ENCODE results near the gene TELO2.

Gene TELO2

DNA sequence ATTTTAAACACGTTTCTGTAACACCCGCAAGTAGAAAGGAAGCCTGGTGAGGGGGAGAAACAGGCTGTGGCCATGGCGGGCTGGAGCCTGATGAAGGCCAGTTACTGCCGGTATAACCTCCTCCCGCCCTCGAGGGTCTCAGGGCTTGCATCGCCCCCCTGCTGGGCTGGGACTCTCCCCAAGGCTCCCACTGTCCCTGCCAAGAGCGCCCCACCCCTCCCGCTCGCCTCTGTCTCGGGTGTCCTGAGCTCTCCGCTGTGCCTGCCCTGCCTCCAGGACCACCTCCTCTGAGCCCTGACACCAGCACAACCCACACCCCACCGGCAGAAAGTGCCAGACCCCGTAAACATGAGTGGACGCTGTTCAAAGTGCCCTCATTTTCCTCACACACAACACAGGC, 59.0 kb downstream of the TELO2 start:
- Histone ChIP-seq H4K8ac (ENCODE audit: low read length) (no peak overlapping the region), H3K18ac (ENCODE audit: low read depth in 1 of 2, low read length in 2 of 2) (no peak overlapping the region)

DNA sequence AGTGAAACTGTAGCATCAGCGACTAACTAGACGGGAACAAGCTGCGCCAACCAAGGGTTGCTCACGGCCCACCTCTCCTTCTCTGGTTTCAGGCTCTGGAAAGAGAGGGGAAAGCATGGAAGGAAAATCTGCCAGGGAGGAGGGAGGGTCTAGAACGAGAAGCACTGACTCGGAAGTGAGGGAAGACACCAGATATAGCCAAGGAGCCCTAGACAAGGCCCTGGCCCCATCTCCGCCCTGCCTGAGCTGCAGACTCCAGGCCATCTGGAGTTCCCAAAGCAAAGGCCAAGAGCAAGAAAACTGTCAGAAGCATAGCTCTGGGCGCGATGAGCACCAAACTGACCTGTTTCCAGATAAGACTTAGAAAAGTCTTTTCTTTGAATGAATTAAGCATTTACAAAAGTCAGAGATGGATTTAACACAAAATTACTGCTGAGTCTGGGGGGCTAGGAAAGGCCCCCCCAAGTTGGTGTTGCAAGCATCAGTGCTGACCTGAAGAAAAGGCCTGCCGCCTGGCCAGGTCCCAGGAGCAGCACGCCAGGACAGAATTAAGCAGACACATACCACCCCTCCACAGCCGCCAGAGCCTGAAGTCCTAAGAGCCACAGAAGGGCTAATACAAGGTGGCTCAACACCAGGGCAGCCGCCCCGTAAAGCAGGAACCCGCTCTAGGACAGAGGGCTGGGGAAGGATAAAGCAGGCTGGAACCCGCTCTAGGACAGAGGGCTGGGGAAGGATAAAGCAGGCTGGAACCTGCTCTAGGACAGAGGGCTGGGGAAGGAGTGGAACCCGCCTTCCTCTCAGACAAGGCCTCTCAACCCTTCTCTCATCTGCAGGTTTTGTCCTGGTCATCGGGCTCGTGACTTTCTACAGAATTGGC, 61.0 kb downstream of the TELO2 start:
- Histone ChIP-seq H3K9ac (ENCODE audit: low read length) (no peak overlapping the region), H4K91ac (ENCODE audit: low read length) (no peak overlapping the region), H2AK5ac (ENCODE audit: low read length, severe bottlenecking) (no peak overlapping the region), H2BK5ac (ENCODE audit: low read depth, low read length, poor library complexity, severe bottlenecking) (no peak overlapping the region), H4K8ac (ENCODE audit: low read length) (no peak overlapping the region), H3K4me1 (ENCODE audit: control insufficient read depth, insufficient read depth, low read depth, low read length) (no peaks in the 10 kb centered on the region), H3K9me3 (ENCODE audit: control insufficient read depth, low read length) (no peaks in the 10 kb centered on the region), H2BK12ac (ENCODE audit: low read length in 2 of 2) (no peak overlapping the region), H3K27me3 (ENCODE audit: control insufficient read depth in 1 of 2, insufficient read depth in 1 of 2, low read length in 2 of 2) (no peaks in the 10 kb centered on the region), H3K18ac (ENCODE audit: low read depth in 1 of 2, low read length in 2 of 2) (no peak overlapping the region), H3K23ac (ENCODE audit: low read length in 2 of 2) (no peak overlapping the region), H2BK120ac (ENCODE audit: low read depth, low read length) (no peak overlapping the region), H3K27ac (ENCODE audit: low read length, poor library complexity, severe bottlenecking) (no peak overlapping the region), H3K14ac (ENCODE audit: low read length in 2 of 2) (no peak overlapping the region), H3K4me3 (ENCODE audit: insufficient read depth in 1 of 2, low read depth in 1 of 2, low read length in 2 of 2) (no peak overlapping the region), H3K4ac (ENCODE audit: low read depth in 1 of 2, low read length in 2 of 2) (no peak overlapping the region), H3K4me2 (ENCODE audit: low read length, poor library complexity, severe bottlenecking) (no peak overlapping the region), H3K79me1 (replicated peaks; ENCODE audit: low read length, poor library complexity, severe bottlenecking) (peaks cover 5% of the 10 kb centered on the region), H2AFZ (ENCODE audit: low read depth, low read length) (no peak overlapping the region), H2BK15ac (ENCODE audit: low read depth, poor library complexity, severe bottlenecking) (no peak overlapping the region), H3K36me3 (ENCODE audit: control insufficient read depth in 1 of 2, insufficient read depth in 2 of 2, low read depth in 1 of 2, low read length in 2 of 2) (peaks cover 64 to 76% of the 10 kb centered on the region in 2 experiments)
- DNase-seq: no peak
- WGBS: 96% methylated on average over 18 of the region's 19 CpGs

More for the DNA sequence above, 59.0 kb downstream of the TELO2 start:
- H3K9ac ChIP-seq (ENCODE audit: low read length): no peak overlapping the region
- H4K91ac ChIP-seq (ENCODE audit: low read length): no peak overlapping the region
- H3K27me3 ChIP-seq (ENCODE audit: control insufficient read depth in 1 of 2, insufficient read depth in 1 of 2, low read length in 2 of 2): no peaks in the 10 kb centered on the region
- 95% methylated on average over 15 of the region's 15 CpGs for WGBS
- H2BK12ac ChIP-seq (ENCODE audit: low read length in 2 of 2): no peak overlapping the region
- H3K79me1 ChIP-seq (replicated peaks; ENCODE audit: low read length, poor library complexity, severe bottlenecking): peaks cover 5% of the 10 kb centered on the region
- no peak overlapping the region for H2AFZ ChIP-seq (ENCODE audit: low read depth, low read length)
- peaks cover 10% of the 10 kb centered on the region for H3K4me1 ChIP-seq (ENCODE audit: control insufficient read depth, insufficient read depth, low read depth, low read length)
- H3K4ac ChIP-seq (ENCODE audit: low read depth in 1 of 2, low read length in 2 of 2): no peak overlapping the region
- no peak overlapping the region for H3K4me3 ChIP-seq (ENCODE audit: insufficient read depth in 1 of 2, low read depth in 1 of 2, low read length in 2 of 2)
- H2AK5ac ChIP-seq (ENCODE audit: low read length, severe bottlenecking): no peak overlapping the region
- DNase-seq: no peak
- no peak overlapping the region for H3K4me2 ChIP-seq (ENCODE audit: low read length, poor library complexity, severe bottlenecking)
- H2BK5ac ChIP-seq (ENCODE audit: low read depth, low read length, poor library complexity, severe bottlenecking): no peak overlapping the region
- no peak overlapping the region for H2BK15ac ChIP-seq (ENCODE audit: low read depth, poor library complexity, severe bottlenecking)
- no peak overlapping the region for H2BK120ac ChIP-seq (ENCODE audit: low read depth, low read length)
- peaks cover 53 to 67% of the 10 kb centered on the region in 2 experiments for H3K36me3 ChIP-seq (ENCODE audit: control insufficient read depth in 1 of 2, insufficient read depth in 2 of 2, low read depth in 1 of 2, low read length in 2 of 2)
- H3K9me3 ChIP-seq (ENCODE audit: control insufficient read depth, low read length): no peaks in the 10 kb centered on the region
- H3K14ac ChIP-seq (ENCODE audit: low read length in 2 of 2): no peak overlapping the region
- H3K27ac ChIP-seq (ENCODE audit: low read length, poor library complexity, severe bottlenecking): no peak overlapping the region
- no peak overlapping the region for H3K23ac ChIP-seq (ENCODE audit: low read length in 2 of 2)

DNA sequence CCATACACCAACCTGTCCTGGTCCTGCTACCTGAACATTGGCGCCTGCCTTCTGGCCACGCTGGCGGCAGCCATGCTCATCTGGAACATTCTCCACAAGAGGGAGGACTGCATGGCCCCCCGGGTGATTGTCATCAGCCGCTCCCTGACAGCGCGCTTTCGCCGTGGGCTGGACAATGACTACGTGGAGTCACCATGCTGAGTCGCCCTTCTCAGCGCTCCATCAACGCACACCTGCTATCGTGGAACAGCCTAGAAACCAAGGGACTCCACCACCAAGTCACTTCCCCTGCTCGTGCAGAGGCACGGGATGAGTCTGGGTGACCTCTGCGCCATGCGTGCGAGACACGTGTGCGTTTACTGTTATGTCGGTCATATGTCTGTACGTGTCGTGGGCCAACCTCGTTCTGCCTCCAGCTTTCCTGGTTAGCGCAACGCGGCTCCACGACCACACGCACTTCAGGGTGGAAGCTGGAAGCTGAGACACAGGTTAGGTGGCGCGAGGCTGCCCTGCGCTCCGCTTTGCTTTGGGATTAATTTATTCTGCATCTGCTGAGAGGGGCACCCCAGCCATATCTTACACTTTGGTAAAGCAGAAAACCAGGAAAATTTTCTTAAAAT, 61.8 kb downstream of the TELO2 start:
- Histone ChIP-seq H3K23ac (ENCODE audit: low read length in 2 of 2) (no peak overlapping the region), H3K9ac (ENCODE audit: low read length) (no peak overlapping the region), H2BK15ac (ENCODE audit: low read depth, poor library complexity, severe bottlenecking) (no peak overlapping the region), H3K4me2 (ENCODE audit: low read length, poor library complexity, severe bottlenecking) (no peak overlapping the region), H4K8ac (ENCODE audit: low read length) (no peak overlapping the region), H2BK5ac (ENCODE audit: low read depth, low read length, poor library complexity, severe bottlenecking) (no peak overlapping the region), H3K9me3 (ENCODE audit: control insufficient read depth, low read length) (no peaks in the 10 kb centered on the region), H3K14ac (ENCODE audit: low read length in 2 of 2) (no peak overlapping the region), H4K91ac (ENCODE audit: low read length) (no peak overlapping the region), H3K36me3 (ENCODE audit: control insufficient read depth in 1 of 2, insufficient read depth in 2 of 2, low read depth in 1 of 2, low read length in 2 of 2) (peaks cover 70 to 81% of the 10 kb centered on the region in 2 experiments), H3K27ac (ENCODE audit: low read length, poor library complexity, severe bottlenecking) (no peak overlapping the region), H3K4me1 (ENCODE audit: control insufficient read depth, insufficient read depth, low read depth, low read length) (no peaks in the 10 kb centered on the region), H2AK5ac (ENCODE audit: low read length, severe bottlenecking) (no peak overlapping the region), H3K4me3 (ENCODE audit: insufficient read depth in 1 of 2, low read depth in 1 of 2, low read length in 2 of 2) (no peak overlapping the region), H3K18ac (ENCODE audit: low read depth in 1 of 2, low read length in 2 of 2) (peak overlapping the region in 1 of 2 experiments; percentile 46), H3K27me3 (ENCODE audit: control insufficient read depth in 1 of 2, insufficient read depth in 1 of 2, low read length in 2 of 2) (no peaks in the 10 kb centered on the region), H2BK12ac (ENCODE audit: low read length in 2 of 2) (no peak overlapping the region), H2BK120ac (ENCODE audit: low read depth, low read length) (no peak overlapping the region), H3K79me1 (replicated peaks; ENCODE audit: low read length, poor library complexity, severe bottlenecking) (peaks cover 4% of the 10 kb centered on the region), H2AFZ (ENCODE audit: low read depth, low read length) (no peak overlapping the region), H3K4ac (ENCODE audit: low read depth in 1 of 2, low read length in 2 of 2) (no peak overlapping the region)
- WGBS: 98% methylated on average over 34 of the region's 34 CpGs
- DNase-seq: no peak

DNA sequence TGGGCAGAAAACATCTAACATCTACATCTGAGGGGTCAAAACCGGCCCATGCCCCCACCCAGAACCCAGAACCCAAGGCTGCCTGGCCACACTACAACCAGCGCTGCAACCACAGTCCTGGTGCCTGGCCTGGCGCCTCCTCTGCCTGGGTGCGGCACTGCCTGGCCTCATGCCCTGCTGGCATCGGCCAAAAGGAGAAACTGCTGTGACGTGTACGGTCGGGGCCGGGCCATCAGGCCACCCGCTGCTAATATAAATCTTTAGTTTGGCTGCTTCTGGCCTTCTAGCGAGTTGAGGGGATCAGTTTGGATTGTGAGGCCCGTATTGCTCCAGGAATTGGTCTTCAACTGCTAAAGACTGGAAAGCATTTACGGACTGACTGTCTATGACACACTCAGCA, 63.1 kb downstream of the TELO2 start:
- H3K27ac ChIP-seq (ENCODE audit: low read length, poor library complexity, severe bottlenecking): no peak overlapping the region
- H3K23ac ChIP-seq (ENCODE audit: low read length in 2 of 2): no peak overlapping the region
- no peak overlapping the region for H4K91ac ChIP-seq (ENCODE audit: low read length)
- H2BK15ac ChIP-seq (ENCODE audit: low read depth, poor library complexity, severe bottlenecking): no peak overlapping the region
- H2BK12ac ChIP-seq (ENCODE audit: low read length in 2 of 2): no peak overlapping the region
- no peak overlapping the region for H3K9ac ChIP-seq (ENCODE audit: low read length)
- H3K4me2 ChIP-seq (ENCODE audit: low read length, poor library complexity, severe bottlenecking): no peak overlapping the region
- H2AFZ ChIP-seq (ENCODE audit: low read depth, low read length): no peak overlapping the region
- H3K4me3 ChIP-seq (ENCODE audit: insufficient read depth in 1 of 2, low read depth in 1 of 2, low read length in 2 of 2): no peak overlapping the region
- H3K36me3 ChIP-seq (ENCODE audit: control insufficient read depth in 1 of 2, insufficient read depth in 2 of 2, low read depth in 1 of 2, low read length in 2 of 2): peaks cover 77 to 79% of the 10 kb centered on the region in 2 experiments
- H2AK5ac ChIP-seq (ENCODE audit: low read length, severe bottlenecking): no peak overlapping the region
- no peak overlapping the region for H4K8ac ChIP-seq (ENCODE audit: low read length)
- H2BK120ac ChIP-seq (ENCODE audit: low read depth, low read length): no peak overlapping the region
- peaks cover 4% of the 10 kb centered on the region for H3K79me1 ChIP-seq (replicated peaks; ENCODE audit: low read length, poor library complexity, severe bottlenecking)
- no peak overlapping the region for H3K4ac ChIP-seq (ENCODE audit: low read depth in 1 of 2, low read length in 2 of 2)
- no peaks in the 10 kb centered on the region for H3K27me3 ChIP-seq (ENCODE audit: control insufficient read depth in 1 of 2, insufficient read depth in 1 of 2, low read length in 2 of 2)
- no peak for DNase-seq
- no peaks in the 10 kb centered on the region for H3K9me3 ChIP-seq (ENCODE audit: control insufficient read depth, low read length)
- peaks cover 2% of the 10 kb centered on the region for H3K4me1 ChIP-seq (ENCODE audit: control insufficient read depth, insufficient read depth, low read depth, low read length)
- 97% methylated on average over 13 of the region's 13 CpGs for WGBS
- H3K18ac ChIP-seq (ENCODE audit: low read depth in 1 of 2, low read length in 2 of 2): no peak overlapping the region
- no peak overlapping the region for H2BK5ac ChIP-seq (ENCODE audit: low read depth, low read length, poor library complexity, severe bottlenecking)
- no peak overlapping the region for H3K14ac ChIP-seq (ENCODE audit: low read length in 2 of 2)
